IPS DF 4.7 (cell line): ENCODE data around the gene TM7SF3.
"Not testable (repeated sequence)": the region's sequence is repeated elsewhere in the genome, so short reads cannot be mapped to it uniquely, and the experiment has no call there.

Experiments
- DNase-seq: peaks from one replicate; pipeline ENCODE4 v3.0.0-alpha.2; 2013; ENCODE audit warnings: low spot score; ENCODE audit errors: extremely low read depth

The TM7SF3 gene

DNA sequence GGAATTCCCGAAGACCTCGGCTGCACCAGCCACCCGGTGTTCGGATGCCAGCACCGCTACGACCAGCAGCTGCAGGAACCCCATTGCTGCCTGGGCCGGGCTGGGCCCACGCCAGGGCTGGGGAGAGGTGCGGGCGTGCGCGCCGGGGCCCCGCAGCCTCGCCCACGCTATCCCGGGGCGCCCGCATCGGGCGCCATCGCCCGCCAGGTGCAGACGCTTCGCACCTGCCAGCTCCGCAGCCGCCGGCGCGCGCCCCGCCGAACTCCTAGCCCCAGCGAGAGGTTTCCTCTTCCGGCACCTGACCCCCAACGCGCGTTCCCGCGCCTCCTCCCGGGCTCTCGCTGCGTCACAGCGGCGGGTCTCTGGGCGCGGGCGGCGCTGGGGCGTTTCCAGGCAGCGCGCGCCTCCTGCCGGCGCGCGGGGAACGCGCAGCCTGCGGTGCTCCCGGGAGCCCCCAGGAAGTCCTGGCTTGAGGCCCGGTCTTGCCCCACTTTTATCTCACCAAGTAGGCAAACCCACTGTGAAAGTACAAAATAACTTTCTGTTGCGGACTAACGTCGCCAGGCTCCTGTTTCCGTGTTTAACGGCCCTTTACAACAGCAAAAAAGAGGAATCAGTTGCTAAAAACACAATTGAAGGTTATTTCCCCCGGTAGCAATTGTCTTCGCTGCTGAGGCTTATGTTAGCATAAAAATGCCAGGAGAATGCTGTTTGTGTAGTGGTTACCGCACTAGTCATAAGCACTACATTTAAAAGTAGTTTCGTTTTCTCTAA is at the start of gene TM7SF3:
TSS of gene TM7SF3 (minus strand) at position 300 of the 774 bp plus-strand sequence. CDS start at position 84, 216 bp downstream.
- peak; percentile 68 for DNase-seq

GRCh38 chr12:27063250-27063851 is 49.2 kb upstream of the TM7SF3 start:
- no peak for DNase-seq

DNA sequence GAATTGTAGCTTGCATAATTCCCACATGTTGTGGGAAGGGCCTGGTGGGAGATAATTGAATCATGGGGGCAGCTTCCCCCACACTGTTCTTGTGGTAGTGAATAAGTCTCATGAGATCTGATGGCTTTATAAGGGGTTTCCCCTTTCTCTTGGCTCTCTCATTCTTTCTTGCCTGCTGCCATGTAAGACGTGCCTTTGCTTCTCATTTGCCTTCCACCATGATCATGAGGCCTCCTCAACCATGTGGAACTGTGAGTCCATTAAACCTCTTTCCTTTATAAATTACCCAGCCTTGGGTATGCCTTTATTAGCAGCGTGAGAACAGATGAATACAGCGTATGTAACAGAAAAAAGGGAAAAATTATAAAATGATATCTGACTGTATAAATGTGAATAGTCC is 47.1 kb upstream of the TM7SF3 start:
- DNase-seq: no peak

GRCh38 chr12:27060740-27061139 is 46.6 kb upstream of the TM7SF3 start:
- DNase-seq: no peak

- no peak for DNase-seq
Observed at GRCh38 chr12:27057543-27057942, 43.4 kb upstream of the TM7SF3 start.

DNA sequence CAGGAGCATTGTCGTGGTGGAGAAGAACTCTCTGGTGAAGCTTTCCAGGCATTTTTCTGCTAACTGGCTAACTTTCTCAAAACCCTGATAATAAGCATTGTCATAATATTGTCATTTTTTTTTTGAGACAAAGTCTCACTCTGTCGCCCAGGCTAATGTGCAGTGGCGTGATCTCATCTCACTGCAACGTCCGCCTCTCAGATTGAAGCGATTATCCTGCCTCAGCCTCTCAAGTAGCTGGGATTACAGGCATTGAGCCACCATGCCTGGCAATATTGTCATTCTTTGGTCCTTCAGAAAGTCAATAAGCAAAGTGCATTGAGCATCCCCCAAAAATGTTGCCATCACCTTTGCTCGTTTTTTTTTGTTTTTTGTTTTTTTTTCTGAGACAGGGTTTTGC is 41.8 kb upstream of the TM7SF3 start:
- no peak for DNase-seq

GRCh38 chr12:27052742-27053141 is 38.6 kb upstream of the TM7SF3 start:
- no peak for DNase-seq

GRCh38 chr12:27052176-27052575 is 38.0 kb upstream of the TM7SF3 start:
- no peak for DNase-seq

DNA sequence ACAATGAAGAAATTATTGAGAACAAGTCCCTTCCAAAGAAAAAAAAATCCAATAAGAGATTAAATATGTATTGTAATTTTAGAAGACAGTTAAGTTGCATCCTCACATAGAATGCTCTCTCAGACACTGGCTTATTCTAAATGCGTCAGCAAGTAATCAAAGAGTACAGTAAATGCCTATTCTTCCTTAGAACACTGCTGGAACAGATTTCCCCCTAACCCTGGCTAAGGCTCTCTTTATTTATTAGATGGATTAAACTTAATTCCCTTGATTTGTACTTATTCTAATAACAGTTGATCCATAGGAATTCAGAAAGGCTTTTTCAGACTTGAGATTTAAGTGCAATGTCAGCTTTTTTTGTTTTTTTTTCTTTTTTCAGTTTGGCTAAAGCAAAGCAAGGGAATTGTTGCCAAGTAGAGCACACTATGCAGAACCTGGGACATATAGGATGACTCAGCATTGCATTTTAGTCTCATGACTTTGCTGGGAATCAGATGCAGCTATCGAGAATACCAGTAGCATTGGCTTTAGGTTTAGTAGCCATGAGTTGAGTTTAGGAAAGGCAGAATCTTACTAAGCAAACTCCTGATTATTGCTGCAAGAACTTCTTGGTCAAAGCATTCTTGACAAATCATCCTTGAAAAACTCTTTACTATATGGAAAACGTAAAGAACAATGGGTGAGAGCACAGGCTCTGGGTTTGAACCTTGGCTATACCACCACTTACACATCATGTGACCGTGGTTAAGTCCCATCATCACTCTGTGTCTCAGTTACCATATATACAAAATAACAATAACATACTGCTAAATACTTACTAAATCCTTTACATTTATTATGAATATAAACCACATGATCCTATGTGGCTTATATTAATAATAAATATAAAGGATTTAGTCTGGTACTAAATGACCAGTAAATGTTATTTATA is 34.9 kb upstream of the TM7SF3 start:
- DNase-seq: no peak

DNA sequence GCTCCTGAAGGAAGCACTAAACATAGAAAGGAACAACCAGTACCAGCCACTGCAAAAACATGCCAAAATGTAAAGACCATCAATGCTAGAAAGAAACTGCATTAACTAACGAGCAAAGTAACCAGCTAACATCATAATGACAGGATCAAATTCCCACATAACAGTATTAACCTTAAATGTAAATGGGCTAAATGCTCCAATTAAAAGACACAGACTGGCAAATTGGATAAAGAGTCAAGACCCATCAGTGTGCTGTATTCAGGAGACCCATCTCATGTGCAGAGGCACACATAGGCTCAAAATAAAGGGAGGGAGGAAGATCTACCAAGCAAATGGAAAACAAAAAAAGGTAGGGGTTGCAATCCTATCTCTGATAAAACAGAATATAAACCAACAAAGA is 27.8 kb upstream of the TM7SF3 start:
- DNase-seq: not testable (repeated sequence)

- not testable (repeated sequence) for DNase-seq
Observed at GRCh38 chr12:27040637-27041036, 26.5 kb upstream of the TM7SF3 start.

DNA sequence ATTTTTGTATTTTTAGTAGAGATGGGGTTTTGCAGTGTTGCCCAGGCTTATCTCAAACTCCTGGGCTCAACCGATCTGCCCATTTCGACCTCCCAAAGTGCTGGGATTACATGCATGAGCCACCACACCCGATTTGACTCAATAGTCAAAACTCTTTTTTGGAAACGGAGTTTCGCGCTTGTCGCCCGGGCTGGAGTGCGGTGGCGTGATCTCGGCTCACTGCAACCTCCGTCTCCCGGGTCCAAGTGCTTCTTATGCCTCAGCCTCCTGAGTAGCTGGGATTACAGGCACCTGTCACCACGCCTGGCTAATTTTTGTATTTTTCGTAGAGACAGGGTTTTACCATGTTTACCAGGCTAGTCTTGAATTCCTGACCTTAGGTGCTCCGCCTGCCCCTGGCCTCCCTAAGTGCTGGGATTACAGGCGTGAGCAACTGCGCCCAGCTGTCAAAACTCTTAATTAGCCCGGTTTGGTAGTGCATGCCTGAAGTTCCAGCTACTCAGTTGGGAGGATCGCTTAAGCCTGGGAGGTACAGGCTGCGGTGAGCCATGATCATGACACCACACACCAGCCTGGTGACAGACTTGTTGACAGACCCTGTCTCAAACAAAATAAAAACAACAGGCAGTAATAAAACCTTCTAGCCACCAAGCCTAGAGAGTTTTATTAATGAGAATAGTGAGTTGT is 20.6 kb upstream of the TM7SF3 start:
- DNase-seq: no peak

GRCh38 chr12:27032679-27033078 is 18.5 kb upstream of the TM7SF3 start:
- DNase-seq: no peak

DNA sequence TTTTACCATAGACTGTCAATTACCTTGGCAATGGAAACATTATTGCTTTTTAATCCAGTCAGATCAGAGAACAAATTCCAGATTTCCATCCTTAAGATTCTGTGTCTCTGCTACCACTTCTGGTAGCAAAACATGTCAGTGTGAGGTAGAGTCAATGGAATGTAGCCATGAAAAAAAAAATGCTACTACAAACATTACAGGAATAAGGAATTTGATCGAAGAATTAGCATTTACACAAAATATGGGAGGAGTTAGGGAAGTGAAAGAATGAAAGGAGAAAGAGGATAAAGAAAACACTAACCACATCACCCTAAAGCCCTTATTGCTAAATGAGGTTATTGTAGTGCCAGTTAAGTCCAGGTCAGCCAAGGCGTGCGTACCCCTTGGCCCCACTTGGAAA is 17.3 kb upstream of the TM7SF3 start:
- no peak for DNase-seq

DNA sequence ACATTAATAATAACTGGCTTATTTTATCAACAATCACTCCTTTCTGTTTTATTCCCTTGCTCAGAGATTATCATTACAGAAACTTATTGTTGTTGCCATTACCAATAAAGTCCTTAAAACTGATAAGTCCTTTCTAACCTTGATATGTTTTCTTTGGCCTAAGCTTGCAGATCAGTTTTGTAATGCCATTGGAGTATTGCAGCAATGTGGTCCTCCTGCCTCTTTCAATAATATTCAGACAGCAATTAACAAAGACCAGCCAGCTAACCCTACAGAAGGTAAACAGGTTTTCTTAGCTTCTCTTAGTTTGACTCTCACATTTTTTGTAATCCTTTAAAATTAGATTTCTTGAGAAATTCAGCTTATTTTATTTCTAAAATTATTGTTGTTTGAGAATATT is 12.1 kb upstream of the TM7SF3 start:
- DNase-seq: no peak

DNA sequence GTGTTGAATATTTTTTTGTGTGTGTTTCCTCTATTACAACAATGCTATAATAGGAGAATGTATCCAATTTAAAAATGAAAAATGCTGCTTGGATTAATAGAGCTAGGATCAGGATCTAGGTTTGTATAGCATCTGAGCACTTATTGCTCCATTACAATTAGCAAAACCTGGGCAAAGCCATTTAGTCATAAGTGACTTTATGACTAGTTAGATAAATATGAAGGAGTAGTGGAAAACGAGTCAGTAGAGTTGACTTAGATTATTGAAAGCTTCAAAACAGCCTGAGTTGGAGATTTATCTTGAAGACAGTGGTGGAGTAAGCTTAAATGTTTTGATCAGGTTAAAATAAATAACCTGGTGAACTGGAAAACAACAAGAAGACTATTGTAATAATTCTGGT is 10.9 kb upstream of the TM7SF3 start:
- DNase-seq: no peak

- no peak for DNase-seq
Observed at GRCh38 chr12:27024291-27024690, 10.1 kb upstream of the TM7SF3 start.

GRCh38 chr12:27020761-27021160 is 6.6 kb upstream of the TM7SF3 start:
- DNase-seq: no peak

DNA sequence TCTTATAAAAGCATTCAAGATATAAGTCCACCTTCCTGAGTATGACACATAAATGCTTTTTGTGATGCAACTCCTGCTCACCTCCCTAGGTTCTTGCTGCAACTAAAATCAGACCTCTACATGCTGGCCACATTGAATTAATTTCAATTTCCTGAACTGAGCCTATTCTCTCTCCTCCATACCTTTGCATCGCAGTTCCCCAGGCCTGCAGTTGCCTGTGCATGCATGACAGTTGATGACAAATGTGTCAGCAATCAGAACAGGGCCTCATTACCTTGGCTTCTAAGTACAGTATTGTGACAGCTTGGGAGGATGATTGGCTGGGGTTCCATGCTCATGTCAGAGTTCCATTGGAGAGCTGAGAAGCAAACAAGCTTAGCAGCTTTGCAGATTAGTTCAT is 3.9 kb upstream of the TM7SF3 start:
- DNase-seq: no peak

DNA sequence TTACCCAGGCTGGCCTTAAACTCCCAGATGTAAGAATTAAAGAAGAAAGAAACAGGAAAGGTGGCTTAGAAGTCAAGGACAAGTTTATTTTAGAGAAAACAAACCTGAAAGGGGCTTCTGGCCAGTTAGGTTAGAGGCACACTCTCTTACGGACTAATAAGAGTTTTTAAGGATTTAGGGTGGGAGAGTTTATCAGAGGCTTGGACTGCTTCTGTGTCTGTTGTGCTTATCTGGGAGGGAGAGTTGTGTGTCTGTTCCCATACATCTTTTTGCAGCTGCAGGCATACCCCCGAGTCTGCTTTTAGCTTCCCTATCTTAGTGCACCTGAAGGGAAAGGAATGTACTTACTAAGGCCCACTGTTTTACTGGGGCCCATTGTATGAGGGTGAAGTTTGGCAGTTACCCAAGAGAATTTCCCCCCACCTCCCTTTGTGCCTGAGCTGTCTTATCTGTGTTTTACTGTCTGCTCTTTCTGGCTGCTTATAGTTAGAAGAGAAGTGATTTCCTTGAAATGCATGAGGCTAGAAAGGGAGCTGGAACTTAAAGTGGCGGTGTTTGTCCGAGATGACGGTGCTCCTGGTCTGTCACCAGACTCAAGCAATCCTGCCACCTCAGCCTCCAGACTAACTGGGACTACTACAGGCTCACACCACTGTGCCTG is 3.1 kb upstream of the TM7SF3 start:
- not testable (repeated sequence) for DNase-seq

- no peak for DNase-seq
Observed at GRCh38 chr12:27015730-27016076, 1.5 kb upstream of the TM7SF3 start.
